GM12891 (cell line): ENCODE data around the gene GRM8.
"Not testable (repeated sequence)": the region's sequence is repeated elsewhere in the genome, so short reads cannot be mapped to it uniquely, and the experiment has no call there.

Experiments used
- PAX5 ChIP-seq: IDR thresholded peaks from 2 replicates; pipeline ENCODE4 v1.6.1; 2011; ENCODE audit warnings: low read length, moderate library complexity, mild to moderate bottlenecking; ENCODE audit not compliant: insufficient read depth, severe bottlenecking
- POLR2A ChIP-seq: IDR thresholded peaks from 2 replicates; pipeline ENCODE4 v1.6.1; 2011; ENCODE audit warnings: low read depth, low read length, control low read depth
- POLR2AphosphoS5 ChIP-seq: IDR thresholded peaks from 2 replicates; pipeline ENCODE4 v1.6.1; 2011; ENCODE audit warnings: low read depth, low read length, control low read depth
- POU2F2 ChIP-seq: IDR thresholded peaks from 2 replicates; pipeline ENCODE4 v1.6.1; 2011; ENCODE audit warnings: low read depth, mild to moderate bottlenecking, control low read depth, low read length, moderate library complexity
- SPI1 ChIP-seq: IDR thresholded peaks from 2 replicates; pipeline ENCODE4 v1.6.1; 2011; ENCODE audit warnings: low read depth, low read length, control low read depth
- TAF1 ChIP-seq: IDR thresholded peaks from 2 replicates; pipeline ENCODE4 v1.6.1; 2011; ENCODE audit warnings: low read depth, low read length, control low read depth

DNA sequence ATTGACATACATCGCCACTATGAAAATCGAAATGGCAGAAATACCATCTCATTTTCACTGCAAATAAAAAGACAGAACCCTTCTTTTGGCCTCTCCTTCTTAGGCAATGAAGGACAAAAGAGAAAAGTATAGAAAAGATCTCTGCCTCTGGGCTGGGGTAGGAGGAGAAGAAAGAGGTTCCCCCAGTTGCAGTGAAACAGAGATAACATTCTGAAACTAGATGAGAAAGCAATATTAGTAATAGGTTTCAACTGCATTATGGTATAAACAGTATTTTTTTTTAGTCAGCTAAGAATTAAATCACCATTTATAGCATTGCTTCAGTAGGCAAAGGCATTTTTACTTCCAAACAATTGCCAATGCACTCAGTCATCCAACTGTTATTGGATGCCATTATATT lies 347.5 kb downstream of the GRM8 start:
- not testable (repeated sequence) for TF ChIP-seq POLR2A, SPI1, POLR2AphosphoS5, TAF1, PAX5, POU2F2
